Measurements from ENCODE around the gene CYP46A1.
A peak's percentile ranks its signal among the peaks of the same experiment; 100 is the strongest.
"Not testable (repeated sequence)": the region's sequence is repeated elsewhere in the genome, so short reads cannot be mapped to it uniquely, and the experiment has no call there.

Gene CYP46A1

DNA sequence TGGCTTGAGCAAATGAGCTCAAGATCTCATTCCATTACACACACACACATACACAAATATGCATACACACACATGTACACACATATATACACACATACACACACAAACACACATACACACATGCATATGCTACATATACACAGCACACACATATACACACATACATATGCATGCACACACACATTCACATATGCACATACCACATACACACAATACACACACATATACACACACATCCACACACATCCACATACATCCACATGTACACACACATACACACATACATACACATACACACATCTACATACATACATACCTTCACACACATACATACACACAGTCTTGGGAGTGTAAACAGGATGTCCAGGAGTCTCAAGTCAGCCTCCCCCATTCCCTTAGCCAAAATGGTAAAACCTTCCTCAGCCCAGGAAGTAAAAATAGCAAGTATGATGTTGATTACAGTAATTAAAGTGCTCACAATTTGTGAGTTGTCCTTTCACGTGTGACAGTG, 26.4 kb upstream of the CYP46A1 start:
- ATAC-seq: no peak
- no peak for DNase-seq

DNA sequence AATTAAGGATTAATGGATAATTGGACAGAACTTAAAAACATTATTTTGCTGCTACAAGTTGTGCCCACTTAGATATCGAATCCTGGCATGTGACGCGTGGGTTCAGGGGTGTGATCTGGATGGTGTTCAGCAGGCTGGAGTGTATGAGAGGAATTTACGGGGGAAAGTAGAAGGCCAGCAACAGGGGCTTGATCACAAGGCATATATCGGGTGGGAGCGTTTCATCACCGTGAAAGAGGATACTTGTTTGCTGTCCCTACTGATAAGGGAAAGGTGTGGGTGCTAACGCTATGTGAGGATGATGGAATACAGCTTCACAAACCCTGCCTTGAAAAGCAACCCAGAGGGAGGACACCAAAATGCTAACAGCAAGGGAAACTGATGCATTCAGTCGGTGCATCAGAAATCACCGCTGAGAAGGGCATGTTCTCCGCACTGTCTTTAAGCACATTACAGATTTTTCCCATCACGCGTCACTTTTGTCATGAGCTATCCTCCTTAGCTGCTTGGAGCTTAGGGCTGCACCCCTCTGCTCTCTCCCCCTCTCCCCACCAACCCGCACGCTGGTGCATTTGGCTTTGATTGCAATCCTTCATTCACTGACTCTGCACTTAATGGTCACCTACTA, 25.8 kb upstream of the CYP46A1 start:
- ATAC-seq (no peak), DNase-seq (no peak)

DNA sequence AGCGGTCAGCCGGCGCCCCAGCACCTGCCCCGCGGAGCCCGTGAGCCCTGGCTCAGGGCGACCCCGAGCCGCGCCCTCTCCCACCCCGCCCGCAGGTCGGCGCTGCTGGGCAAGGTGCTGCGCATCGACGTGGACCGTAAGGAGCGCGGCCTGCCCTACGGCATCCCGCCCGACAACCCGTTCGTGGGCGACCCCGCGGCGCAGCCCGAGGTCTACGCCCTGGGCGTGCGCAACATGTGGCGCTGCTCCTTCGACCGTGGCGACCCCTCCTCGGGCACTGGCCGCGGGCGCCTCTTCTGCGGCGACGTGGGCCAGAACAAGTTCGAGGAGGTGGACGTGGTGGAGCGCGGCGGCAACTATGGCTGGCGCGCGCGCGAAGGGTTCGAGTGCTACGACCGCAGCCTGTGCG, 24.8 kb upstream of the CYP46A1 start:
- DNase-seq: peak; percentile 15
- ATAC-seq: no peak

DNA sequence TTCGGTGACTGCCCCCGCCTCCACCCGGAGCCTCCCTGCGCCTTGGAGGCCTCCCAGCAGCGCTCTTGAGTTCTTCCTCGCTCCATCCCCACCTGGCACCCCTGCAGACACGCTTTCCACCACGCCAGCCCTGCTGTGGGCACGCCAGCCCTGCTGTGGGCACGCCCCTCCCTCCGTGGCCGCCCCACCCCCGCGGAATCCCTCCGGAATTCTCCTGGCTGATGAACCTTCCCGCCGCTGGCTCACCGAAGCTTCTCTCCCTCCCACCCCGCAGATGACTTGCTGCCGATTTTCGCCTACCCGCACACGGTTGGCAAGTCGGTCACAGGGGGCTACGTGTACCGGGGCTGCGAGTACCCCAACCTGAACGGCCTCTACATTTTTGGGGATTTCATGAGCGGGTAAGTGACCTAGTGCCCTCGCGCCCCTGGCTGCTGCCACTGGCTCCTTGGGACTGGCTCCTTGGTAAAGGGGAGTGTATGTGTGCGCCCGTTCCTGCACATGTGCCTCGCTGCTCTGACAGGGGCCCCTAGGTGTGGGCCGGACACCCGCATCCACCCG, 24.0 kb upstream of the CYP46A1 start:
- DNase-seq (no peak), ATAC-seq (no peak)

- DNase-seq (no peak), ATAC-seq (no peak)
These were observed 23.3 kb upstream of the CYP46A1 start for GRCh38 chr14:99660794-99661193.

DNA sequence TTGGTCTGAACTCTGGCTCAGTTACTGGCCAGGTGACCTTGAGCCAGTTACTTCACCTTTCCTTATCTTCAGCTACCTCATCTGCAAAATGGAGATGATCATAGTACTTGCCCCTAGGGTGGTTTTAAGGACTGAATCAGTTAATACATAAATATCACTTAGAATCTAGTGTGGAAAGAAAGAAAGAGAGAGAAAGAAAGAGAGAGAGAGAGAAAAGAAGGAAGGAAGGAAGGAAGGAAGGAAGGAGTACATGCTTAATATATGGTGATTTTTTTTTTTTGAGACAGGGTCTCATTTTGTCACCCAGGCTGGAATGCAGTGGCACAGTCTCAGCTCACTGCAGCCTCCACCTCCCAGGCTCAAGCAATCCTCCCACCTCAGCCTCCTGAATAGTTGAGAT, 22.9 kb upstream of the CYP46A1 start:
- ATAC-seq, DNase-seq: not testable (repeated sequence)

DNA sequence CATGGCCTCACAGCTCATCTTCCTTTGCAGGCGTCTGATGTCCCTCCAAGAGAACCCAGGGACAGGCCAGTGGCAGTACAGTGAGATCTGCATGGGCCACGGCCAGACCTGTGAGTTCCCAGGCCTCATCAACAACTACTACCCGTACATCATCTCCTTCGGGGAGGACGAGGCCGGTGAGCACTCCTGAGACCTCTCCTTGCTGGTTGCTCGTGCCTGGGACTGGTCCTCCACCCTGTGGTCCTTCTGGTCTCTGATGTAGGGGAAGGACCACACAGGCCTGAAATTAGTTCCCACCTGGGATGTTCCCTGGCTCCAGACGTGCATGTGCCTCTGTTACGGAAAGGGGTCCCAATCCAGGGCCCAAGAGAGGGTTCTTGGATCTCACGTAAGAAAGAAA, 21.3 kb upstream of the CYP46A1 start:
- DNase-seq (no peak), ATAC-seq (no peak)

GRCh38 chr14:99663386-99664057, 20.6 kb upstream of the CYP46A1 start:
- DNase-seq (no peak), ATAC-seq (no peak)

DNA sequence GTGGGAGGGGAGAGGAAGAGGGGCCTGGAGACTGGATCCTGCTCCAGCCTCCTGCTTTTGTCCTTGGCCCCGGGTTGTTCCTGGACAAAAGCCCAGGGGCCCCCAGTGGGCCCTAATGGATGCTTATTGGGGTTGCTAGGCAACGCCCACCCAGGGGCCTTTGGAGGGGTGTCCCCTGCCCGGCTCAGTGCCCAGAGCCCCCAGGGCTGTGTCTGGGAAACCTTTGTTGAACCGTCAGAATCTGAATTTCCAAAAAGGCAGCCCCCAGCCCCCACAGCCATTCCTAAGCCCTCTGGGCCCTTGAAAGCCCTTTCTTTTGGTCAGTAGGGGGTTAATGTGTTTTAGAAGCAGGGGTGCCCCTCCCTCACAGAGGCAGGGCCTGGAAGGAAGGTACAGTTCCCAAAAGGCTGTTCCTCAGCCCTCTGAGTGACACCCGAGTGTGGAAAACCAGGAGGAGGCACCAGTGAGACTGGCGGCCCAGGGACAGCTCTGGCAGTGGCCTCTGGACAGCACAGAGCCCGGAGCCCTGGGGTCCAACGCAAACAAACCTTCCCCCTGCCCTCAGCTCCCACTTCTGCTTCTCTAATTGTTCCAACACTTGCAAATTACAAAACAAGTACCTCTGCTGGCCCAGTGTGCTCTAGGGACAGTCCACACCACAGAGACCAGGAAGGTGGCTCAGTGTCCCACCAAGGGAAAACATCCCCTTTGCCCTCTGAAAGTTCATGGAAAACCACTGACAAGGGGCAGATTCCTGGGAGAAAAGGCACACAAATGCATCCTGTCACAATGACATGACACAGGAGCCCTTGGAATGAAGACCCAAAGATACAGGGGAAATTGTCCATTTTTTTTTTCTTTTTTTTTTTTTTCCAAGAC, 19.8 kb upstream of the CYP46A1 start:
- ATAC-seq: no peak

GRCh38 chr14:99664937-99665273, 19.2 kb upstream of the CYP46A1 start:
- DNase-seq: no peak
- ATAC-seq: no peak

More for the DNA sequence above, 19.8 kb upstream of the CYP46A1 start:
- no peak for DNase-seq

DNA sequence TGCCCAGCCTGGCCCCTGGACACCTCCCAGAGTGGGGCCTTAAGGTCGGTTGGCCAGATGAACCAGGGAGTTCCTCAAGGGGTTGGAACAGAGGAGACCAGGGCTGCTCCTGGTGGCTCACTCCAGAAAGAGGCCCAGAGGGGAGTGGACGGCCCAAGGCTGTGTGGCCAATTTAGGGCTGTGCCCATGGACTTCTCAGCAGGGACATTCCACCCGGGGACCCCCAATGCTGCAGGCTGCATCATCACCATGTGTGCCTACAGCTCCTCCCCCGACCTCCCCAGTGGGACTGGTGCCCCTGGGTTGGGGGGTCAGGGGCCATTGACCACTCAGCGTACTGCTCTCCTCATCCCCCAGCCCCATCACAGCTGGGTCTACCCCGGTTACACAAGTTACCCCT, 17.6 kb upstream of the CYP46A1 start:
- DNase-seq: no peak
- ATAC-seq: no peak

- no peak for ATAC-seq
- no peak for DNase-seq
These were observed 17.1 kb upstream of the CYP46A1 start for GRCh38 chr14:99667045-99667444.

GRCh38 chr14:99667821-99668220, 16.3 kb upstream of the CYP46A1 start:
- no peak for DNase-seq
- ATAC-seq: no peak

DNA sequence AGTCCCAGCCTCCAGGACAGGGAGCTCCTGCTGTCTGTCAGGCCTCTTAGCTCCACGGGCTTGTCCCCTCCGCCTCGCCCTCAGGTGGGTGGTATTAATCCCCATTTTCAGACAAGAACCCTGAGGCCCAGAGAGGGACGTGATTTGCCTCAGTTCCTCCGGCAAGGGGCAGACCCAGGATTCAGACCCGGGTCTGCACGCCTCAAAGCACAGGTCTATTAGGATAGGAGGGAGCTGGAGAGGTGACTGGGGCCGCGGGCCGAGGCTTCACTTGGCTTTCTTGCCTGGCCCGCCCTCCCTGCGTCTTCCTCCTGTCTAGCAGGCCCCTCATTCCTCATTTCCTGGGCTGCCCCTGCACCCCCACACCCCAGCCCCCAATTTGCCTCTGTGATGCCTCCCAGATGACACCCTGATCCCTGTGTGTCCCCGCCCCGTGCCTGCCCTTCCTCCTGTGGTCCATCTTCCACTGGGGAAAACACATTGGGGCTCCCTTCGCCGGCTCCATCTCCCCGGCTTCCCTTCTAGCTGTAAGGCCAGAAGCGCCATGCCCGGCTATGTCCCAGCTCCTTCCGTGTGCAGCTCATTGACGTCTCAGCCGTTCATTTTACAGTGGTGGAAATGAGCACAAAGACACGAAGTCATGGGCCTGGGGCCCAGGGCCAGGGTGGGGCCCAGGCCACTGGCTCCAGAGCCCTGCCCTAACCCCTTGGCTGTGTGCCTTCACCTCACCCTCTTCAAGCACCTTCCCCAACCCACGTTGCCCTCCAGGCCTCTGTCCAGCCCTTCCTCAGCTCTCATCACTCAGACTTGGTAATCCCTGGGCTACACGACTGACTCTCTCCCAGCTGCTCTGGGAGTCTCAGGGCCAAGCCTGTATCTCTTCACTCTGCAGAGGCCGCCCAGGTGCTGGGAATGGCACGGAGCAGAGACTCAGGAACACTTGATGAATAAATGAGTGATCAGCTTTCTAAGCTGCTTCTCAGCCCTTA, 15.5 kb upstream of the CYP46A1 start:
- DNase-seq: no peak
- no peak for ATAC-seq

- no peak for ATAC-seq
These were observed 13.5 kb upstream of the CYP46A1 start for GRCh38 chr14:99670361-99671234.

GRCh38 chr14:99671235-99672224, 12.6 kb upstream of the CYP46A1 start:
- DNase-seq (no peak), ATAC-seq (no peak)

More at GRCh38 chr14:99670361-99671234, 13.5 kb upstream of the CYP46A1 start:
- DNase-seq: no peak

DNA sequence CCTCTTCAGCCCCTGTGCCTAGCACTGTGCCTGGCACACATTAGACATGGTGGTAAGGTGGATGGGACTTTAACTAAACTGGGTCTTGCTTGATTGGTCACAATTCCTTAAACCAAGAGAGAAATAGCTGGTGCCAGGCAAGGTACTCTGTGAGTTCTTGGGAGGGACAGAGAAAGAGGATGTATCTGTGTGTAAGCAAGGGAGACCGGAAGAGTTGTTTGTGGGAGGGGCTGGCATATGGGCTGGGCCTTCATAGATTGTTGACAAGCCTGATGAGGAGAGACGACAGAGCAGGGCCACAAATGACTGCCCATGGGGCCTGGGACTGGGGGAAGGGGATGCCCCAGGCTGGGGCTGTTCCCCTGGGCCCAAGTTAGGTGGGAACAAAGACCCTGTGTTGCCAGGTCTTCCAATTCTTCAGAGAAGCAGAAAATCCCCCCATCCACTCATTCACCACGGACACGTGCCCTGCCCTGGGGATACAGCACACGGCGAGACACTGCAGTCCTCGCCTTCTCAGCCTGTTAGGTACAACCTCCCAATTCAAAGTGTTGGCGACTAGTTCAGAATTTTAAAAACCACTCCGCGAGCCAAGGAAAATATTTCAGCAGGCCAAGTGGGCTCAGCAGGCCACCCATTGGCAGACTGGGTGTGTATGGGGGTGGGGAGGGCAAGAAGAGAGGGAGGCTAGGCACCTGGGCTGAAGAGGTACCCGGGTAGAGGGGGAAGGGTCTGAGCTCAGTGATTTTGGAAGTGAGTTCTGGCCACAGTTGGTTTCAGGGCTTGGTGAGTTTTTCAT, 11.4 kb upstream of the CYP46A1 start:
- no peak for DNase-seq
- ATAC-seq: no peak
